Measurements from ENCODE around the gene VPS35L. TPM values are rescaled to one million over a fixed set of nuclear protein-coding genes. Genes with fewer than 3 reads are reported as not detected.

The VPS35L gene
- total and polyA plus RNA-seq, 10 of the 15 experiments (the other 5 are each of a cell fraction or from before 2014, with no cell fraction given) = 14.9 to 44.1 (median 26.3) TPM

GRCh38 chr16:19715566-19715965 is 160.1 kb downstream of the VPS35L start:
- ChIA-PET RAD21 (ENCODE audit: unreplicated experiment) (interaction anchor here (1.2 kb wide), 1 partner anchor 159 kb away, joined by 6 read pairs; no protein-coding TSS in a partner anchor), POLR2A (no interaction called here), CTCF (no interaction called here), SMC1A (ENCODE audit: uncharacterized antibody, unreplicated experiment) (no interaction called here)
- H3K4me1 ChIP-seq (ENCODE audit: control insufficient read depth, insufficient read depth, low read length) = peaks cover 4% of the 10 kb centered on the region; the same call in 1 of the 2 replicates
- FAIRE-seq (no peak), ATAC-seq (no peak), DNase-seq (ENCODE audit: low read depth, low spot score) (no peak)
- peaks cover 26% of the 10 kb centered on the region for H3K79me2 ChIP-seq (ENCODE audit: control insufficient read depth, insufficient read depth, low read length)
- in situ Hi-C loops (cut with MboI) (no loop called here), intact Hi-C loops (cut with micrococcal nuclease; ENCODE audit: unreplicated experiment) (no loop called here)
- peaks cover 2 to 6% of the 10 kb centered on the region in 2 experiments; a peak in 3 of 4 replicates for H3K36me3 ChIP-seq (ENCODE audit: control insufficient read depth in 2 of 2, insufficient read depth in 2 of 2, low read length in 1 of 2)
- no peak overlapping the region for H2AFZ ChIP-seq (ENCODE audit: control insufficient read depth, low read depth, low read length)
- no peak overlapping the region for H3K9ac ChIP-seq (ENCODE audit: control insufficient read depth, insufficient read depth, low read length)
- H3K4me2 ChIP-seq (ENCODE audit: control insufficient read depth, insufficient read depth) = peak overlapping the region; percentile 39; the same call in 1 of the 2 replicates
- H3K27ac ChIP-seq (ENCODE audit: control insufficient read depth, insufficient read depth) = no peak overlapping the region
- no peaks in the 10 kb centered on the region for H4K20me1 ChIP-seq (ENCODE audit: control insufficient read depth, insufficient read depth)
- no peaks in the 10 kb centered on the region for H3K27me3 ChIP-seq (replicated peaks in 1 of 2; ENCODE audit: control insufficient read depth in 2 of 2, insufficient read depth in 2 of 2, low read length in 1 of 2)
- no peak for TF ChIP-seq EZH2 (IDR thresholded peaks at IDR 0.05; ENCODE audit: borderline replicate concordance, control insufficient read depth, low read depth, low read length)
- TF ChIP-seq, protein P1, sequence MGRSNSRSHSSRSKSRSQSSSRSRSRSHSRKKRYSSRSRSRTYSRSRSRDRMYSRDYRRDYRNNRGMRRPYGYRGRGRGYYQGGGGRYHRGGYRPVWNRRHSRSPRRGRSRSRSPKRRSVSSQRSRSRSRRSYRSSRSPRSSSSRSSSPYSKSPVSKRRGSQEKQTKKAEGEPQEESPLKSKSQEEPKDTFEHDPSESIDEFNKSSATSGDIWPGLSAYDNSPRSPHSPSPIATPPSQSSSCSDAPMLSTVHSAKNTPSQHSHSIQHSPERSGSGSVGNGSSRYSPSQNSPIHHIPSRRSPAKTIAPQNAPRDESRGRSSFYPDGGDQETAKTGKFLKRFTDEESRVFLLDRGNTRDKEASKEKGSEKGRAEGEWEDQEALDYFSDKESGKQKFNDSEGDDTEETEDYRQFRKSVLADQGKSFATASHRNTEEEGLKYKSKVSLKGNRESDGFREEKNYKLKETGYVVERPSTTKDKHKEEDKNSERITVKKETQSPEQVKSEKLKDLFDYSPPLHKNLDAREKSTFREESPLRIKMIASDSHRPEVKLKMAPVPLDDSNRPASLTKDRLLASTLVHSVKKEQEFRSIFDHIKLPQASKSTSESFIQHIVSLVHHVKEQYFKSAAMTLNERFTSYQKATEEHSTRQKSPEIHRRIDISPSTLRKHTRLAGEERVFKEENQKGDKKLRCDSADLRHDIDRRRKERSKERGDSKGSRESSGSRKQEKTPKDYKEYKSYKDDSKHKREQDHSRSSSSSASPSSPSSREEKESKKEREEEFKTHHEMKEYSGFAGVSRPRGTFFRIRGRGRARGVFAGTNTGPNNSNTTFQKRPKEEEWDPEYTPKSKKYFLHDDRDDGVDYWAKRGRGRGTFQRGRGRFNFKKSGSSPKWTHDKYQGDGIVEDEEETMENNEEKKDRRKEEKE (IDR thresholded peaks at IDR 0.05) = no peak
- no peak for TF ChIP-seq EP300 (IDR thresholded peaks at IDR 0.05; ENCODE audit: borderline replicate concordance in 1 of 2, control insufficient read depth in 1 of 2, low read depth in 2 of 2, low read length in 2 of 2)
- TF ChIP-seq GABPA (IDR thresholded peaks at IDR 0.05; ENCODE audit: low read depth) = no peak
- TF ChIP-seq YY1 (IDR thresholded peaks at IDR 0.05; ENCODE audit: low read depth, low read length) = no peak
- TF ChIP-seq USF2 (IDR thresholded peaks at IDR 0.05; ENCODE audit: borderline replicate concordance, low read depth, low read length) = no peak
- no peak for TF ChIP-seq ZNF274 (IDR thresholded peaks at IDR 0.05; ENCODE audit: insufficient read depth, insufficient read length)
- H3K4me3 ChIP-seq = 0 out of 2 replicates have a peak overlapping the region, but pooled peaks have one; percentile 97
- no TSS peak for BruUV-seq (replicated peaks)
- 95% methylated on average over 5 of the region's 5 CpGs for WGBS (ENCODE audit: insufficient coverage, insufficient replicate concordance, low lambda C conversion rate, missing lambda C conversion rate)
- H3K9me3 ChIP-seq (replicated peaks; ENCODE audit: control insufficient read depth, insufficient read depth, low read length) = no peaks in the 10 kb centered on the region
